Activated B cell treated with CpG ODN at 0.5 μM for 24 hours (primary cell): ENCODE results near the gene ASCC1. TPM values are rescaled to one million over a fixed set of nuclear protein-coding genes. Genes with fewer than 3 reads are reported as not detected.

Experiments
- ATAC-seq: fragments of 200-7000 bp; cut with Tn5 transposase; one replicate; pipeline ENCODE4 v1.10.0; 2021; ENCODE audit warnings: low read depth, mild to moderate bottlenecking, moderate library complexity
- CTCF ChIA-PET: fragments of 350-600 bp; sonication (Branson Sonifier 250); formaldehyde crosslinking; loops from one replicate; lab custom pipeline; 2021; ENCODE audit warnings: antibody characterized with exemption; lab: Charles Lee
- POLR2A ChIA-PET: fragments of 350-600 bp; sonication (Branson Sonifier 250); formaldehyde crosslinking; loops from one replicate; lab custom pipeline; 2021; ENCODE audit warnings: antibody characterized with exemption; lab: Charles Lee
- DNase-seq: peaks from one replicate; pipeline ENCODE4 v3.0.0; 2022
- H3K27ac Mint-ChIP-seq: one replicate; pipeline ENCODE4 v1.8.0; 2020; ENCODE audit warnings: mixed read lengths
- H3K27me3 Mint-ChIP-seq: one replicate; pipeline ENCODE4 v1.8.0; 2021; ENCODE audit warnings: mixed read lengths
- H3K36me3 Mint-ChIP-seq: one replicate; pipeline ENCODE4 v1.8.0; 2021; ENCODE audit warnings: low read depth, mixed read lengths
- H3K4me1 Mint-ChIP-seq: one replicate; pipeline ENCODE4 v1.8.0; 2021; ENCODE audit warnings: mixed read lengths
- H3K4me3 Mint-ChIP-seq: one replicate; pipeline ENCODE4 v1.8.0; 2020; ENCODE audit warnings: mild to moderate bottlenecking, mixed read lengths
- H3K9me3 Mint-ChIP-seq: one replicate; pipeline ENCODE4 v1.8.0; 2020; ENCODE audit warnings: mixed read lengths
- intact Hi-C: fragments of 100-400 bp; cut with micrococcal nuclease; formaldehyde crosslinking; loops from one replicate; pipeline ENCODE4 v1.15.1; 2024
- total RNA-seq: library from RNA; stranded (reverse); gene quantifications from 2 replicates; pipeline ENCODE4 v1.2.3, GENCODE V29; 2022
- TF ChIP-seq, protein P1 (sequence below): fragments of 200-600 bp; IDR thresholded peaks from one replicate; pipeline ENCODE4 v1.8.0; 2022; ENCODE audit warnings: antibody characterized with exemption, mild to moderate bottlenecking

ASCC1 gene
- total RNA-seq, 1 donor from 2014 or later: 42.6 TPM

DNA sequence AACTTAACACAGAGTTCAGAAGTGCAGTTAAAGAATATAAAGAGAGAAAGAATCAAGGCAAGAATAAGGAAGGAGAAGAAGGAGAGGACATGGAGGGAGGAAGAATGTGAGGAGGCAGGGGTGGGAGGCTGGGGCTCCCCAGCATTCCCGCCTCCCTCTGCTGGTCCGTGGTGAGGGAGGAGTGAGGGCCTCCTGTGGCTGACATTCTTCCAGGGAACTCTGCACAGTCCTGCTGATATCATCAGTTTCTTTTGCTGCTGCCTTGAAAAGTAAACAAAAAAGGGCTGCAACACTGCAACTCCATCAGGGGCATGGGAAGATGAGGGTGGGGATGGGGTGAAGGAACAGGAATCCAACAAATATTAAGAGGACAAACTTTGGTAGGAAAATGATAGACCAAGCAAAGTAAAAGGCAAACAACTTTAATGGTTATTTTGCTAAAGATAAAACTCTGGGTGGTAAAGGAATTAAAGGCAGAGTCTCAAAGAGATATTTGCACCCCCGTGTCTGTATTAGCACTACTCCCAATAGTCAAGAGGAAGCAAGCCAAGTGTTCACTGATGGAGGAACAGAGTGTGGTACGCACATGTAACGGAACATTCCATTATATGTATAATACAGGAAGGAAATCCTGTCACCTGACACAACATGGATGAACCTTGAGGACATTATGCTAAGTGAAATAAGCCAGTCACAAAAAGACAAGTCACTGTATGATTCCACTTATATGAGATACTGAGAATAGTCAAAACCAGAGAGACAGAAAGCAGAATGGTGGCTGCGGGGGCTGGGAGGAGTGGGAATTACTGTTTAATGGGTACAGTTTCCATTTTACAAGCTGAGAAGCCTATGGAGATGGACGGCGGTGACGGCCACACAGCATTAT is 119.7 kb downstream of the ASCC1 start:
- Mint-ChIP-seq H3K27me3 (no peaks in the 10 kb centered on the region), H3K4me3 (no peak overlapping the region), H3K4me1 (no peaks in the 10 kb centered on the region), H3K9me3 (no peaks in the 10 kb centered on the region), H3K27ac (no peak overlapping the region), H3K36me3 (peaks cover 56% of the 10 kb centered on the region)
- intact Hi-C loops: no loop called here
- ATAC-seq: no peak
- ChIA-PET CTCF (no interaction called here), POLR2A (no interaction called here)
- TF ChIP-seq, protein P1, sequence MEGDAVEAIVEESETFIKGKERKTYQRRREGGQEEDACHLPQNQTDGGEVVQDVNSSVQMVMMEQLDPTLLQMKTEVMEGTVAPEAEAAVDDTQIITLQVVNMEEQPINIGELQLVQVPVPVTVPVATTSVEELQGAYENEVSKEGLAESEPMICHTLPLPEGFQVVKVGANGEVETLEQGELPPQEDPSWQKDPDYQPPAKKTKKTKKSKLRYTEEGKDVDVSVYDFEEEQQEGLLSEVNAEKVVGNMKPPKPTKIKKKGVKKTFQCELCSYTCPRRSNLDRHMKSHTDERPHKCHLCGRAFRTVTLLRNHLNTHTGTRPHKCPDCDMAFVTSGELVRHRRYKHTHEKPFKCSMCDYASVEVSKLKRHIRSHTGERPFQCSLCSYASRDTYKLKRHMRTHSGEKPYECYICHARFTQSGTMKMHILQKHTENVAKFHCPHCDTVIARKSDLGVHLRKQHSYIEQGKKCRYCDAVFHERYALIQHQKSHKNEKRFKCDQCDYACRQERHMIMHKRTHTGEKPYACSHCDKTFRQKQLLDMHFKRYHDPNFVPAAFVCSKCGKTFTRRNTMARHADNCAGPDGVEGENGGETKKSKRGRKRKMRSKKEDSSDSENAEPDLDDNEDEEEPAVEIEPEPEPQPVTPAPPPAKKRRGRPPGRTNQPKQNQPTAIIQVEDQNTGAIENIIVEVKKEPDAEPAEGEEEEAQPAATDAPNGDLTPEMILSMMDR: no peak
- DNase-seq: no peak

- H3K9me3 Mint-ChIP-seq: no peaks in the 10 kb centered on the region
- ChIA-PET POLR2A (interaction anchor here (0.6 to 0.8 kb wide), 3 partner anchors 20 to 236 kb away, joined by 4 to 7 read pairs (median 5); no protein-coding TSS in a partner anchor), CTCF (no interaction called here)
- DNase-seq (no peak), ATAC-seq (no peak)
- intact Hi-C loops: no loop called here
- H3K27me3 Mint-ChIP-seq: no peaks in the 10 kb centered on the region
- H3K4me3 Mint-ChIP-seq: no peak overlapping the region
- TF ChIP-seq, protein P1: no peak
- no peak overlapping the region for H3K27ac Mint-ChIP-seq
- H3K4me1 Mint-ChIP-seq: no peaks in the 10 kb centered on the region
- H3K36me3 Mint-ChIP-seq: peaks cover 47% of the 10 kb centered on the region
These were observed 120.9 kb downstream of the ASCC1 start for GRCh38 chr10:72095195-72095594.

DNA sequence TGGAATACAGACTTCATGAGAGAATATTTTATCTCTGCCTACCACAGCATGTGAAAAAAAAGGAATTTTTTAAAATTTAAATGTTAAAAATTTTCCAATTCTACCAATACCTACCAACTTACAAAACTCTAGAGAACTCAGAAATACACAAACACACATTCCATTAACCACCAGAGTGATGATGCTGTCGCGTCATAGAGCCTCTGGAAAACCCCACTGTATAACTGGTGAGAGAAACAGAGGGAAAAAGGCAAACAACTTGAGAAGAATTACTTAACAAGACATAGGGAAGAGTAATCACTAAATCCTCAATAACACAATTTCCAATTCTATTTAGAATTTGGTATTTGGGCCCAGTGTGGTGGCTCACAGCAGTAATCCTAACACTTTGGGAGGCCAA is 121.5 kb downstream of the ASCC1 start:
- H3K9me3 Mint-ChIP-seq: no peaks in the 10 kb centered on the region
- no peak overlapping the region for H3K27ac Mint-ChIP-seq
- peaks cover 2% of the 10 kb centered on the region for H3K4me1 Mint-ChIP-seq
- intact Hi-C loops: no loop called here
- ATAC-seq (no peak), DNase-seq (no peak)
- H3K36me3 Mint-ChIP-seq: peaks cover 42% of the 10 kb centered on the region
- no peaks in the 10 kb centered on the region for H3K27me3 Mint-ChIP-seq
- no peak overlapping the region for H3K4me3 Mint-ChIP-seq
- ChIA-PET CTCF (no interaction called here), POLR2A (no interaction called here)
- TF ChIP-seq, protein P1: no peak

- CTCF ChIA-PET: interaction anchor here (0.7 to 1.2 kb wide), 3 partner anchors 20 to 497 kb away, joined by 3 to 4 read pairs (median 3); no protein-coding TSS in a partner anchor
- ATAC-seq (no peak), DNase-seq (no peak)
- H3K4me3 Mint-ChIP-seq: no peak overlapping the region
- H3K9me3 Mint-ChIP-seq: no peaks in the 10 kb centered on the region
- H3K27me3 Mint-ChIP-seq: no peaks in the 10 kb centered on the region
- peaks cover 13% of the 10 kb centered on the region for H3K4me1 Mint-ChIP-seq
- peaks cover 32% of the 10 kb centered on the region for H3K36me3 Mint-ChIP-seq
- intact Hi-C loops: no loop called here
- H3K27ac Mint-ChIP-seq: no peak overlapping the region
- POLR2A ChIA-PET: interaction anchor here (0.7 kb wide), 1 partner anchor 167 kb away, joined by 4 read pairs; no protein-coding TSS in a partner anchor
- TF ChIP-seq, protein P1: no peak
These were observed 122.6 kb downstream of the ASCC1 start for GRCh38 chr10:72093450-72093849.

DNA sequence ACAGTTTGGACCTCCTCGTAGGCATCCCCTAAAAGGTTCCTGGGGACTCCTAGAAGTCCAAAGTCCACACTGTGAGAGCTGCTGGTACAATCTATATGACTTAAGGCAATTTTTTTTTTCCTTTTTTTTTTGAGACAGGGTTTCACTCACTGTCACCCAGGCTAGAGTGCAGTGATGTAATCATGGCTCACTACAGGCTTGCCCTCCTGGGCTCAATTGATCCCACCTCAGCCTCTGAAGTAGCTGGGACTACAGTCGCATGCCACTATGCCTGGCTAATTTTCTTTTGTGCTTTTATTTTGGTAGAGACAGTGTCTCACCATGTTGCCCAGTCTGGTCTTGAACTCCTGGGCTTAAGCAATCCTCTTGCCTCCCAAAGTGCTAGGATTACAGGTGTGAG is 123.1 kb downstream of the ASCC1 start:
- intact Hi-C loops: no loop called here
- H3K36me3 Mint-ChIP-seq: peaks cover 31% of the 10 kb centered on the region
- TF ChIP-seq, protein P1: no peak
- peaks cover 15% of the 10 kb centered on the region for H3K4me1 Mint-ChIP-seq
- no peak for ATAC-seq
- no peak overlapping the region for H3K4me3 Mint-ChIP-seq
- ChIA-PET POLR2A (interaction anchor here (0.6 kb wide), 1 partner anchor 29 kb away, joined by 5 read pairs; no protein-coding TSS in a partner anchor), CTCF (interaction anchor here (1.2 kb wide), 1 partner anchor 20 kb away, joined by 3 read pairs; no protein-coding TSS in a partner anchor)
- DNase-seq: no peak
- no peaks in the 10 kb centered on the region for H3K27me3 Mint-ChIP-seq
- no peaks in the 10 kb centered on the region for H3K9me3 Mint-ChIP-seq
- no peak overlapping the region for H3K27ac Mint-ChIP-seq
